HCT116 (cell line): Measurements from ENCODE around the gene CAMK2G. TPM values are rescaled to one million over a fixed set of nuclear protein-coding genes. Genes with fewer than 3 reads are reported as not detected.

ENCODE experiments used
- ATAC-seq: fragments of 200-7000 bp; cut with Tn5 transposase; 2 replicates; pipeline ENCODE4 v1.9.1; 2020; ENCODE audit warnings: mild to moderate bottlenecking, moderate library complexity
- BruUV-seq: library from RNA; stranded (reverse); fragments of 400-500 nt; replicated peaks from 2 replicates; lab custom pipeline; 2021; lab: Mats Ljungman, UMichigan
- CTCF ChIA-PET: fragments of 300-600 bp; sonication (Branson Sonifier 250); formaldehyde crosslinking; loops from one replicate; lab custom pipeline; 2021; ENCODE audit warnings: antibody characterized with exemption; lab: Charles Lee
- POLR2A ChIA-PET: fragments of 300-600, 350-600 bp; sonication (Branson Sonifier 250); formaldehyde crosslinking; loops from one replicate; lab custom pipeline; 2021; ENCODE audit warnings: antibody characterized with exemption; lab: Charles Lee
- RAD21 ChIA-PET, 2 experiments: fragments of 300-600 bp; sonication (Branson Sonifier 250); formaldehyde crosslinking; loops; one replicate each; lab custom pipeline; 2023; ENCODE audit warnings: low total read pairs in 2 of 2; ENCODE audit not compliant: uncharacterized antibody in 2 of 2, unreplicated experiment in 2 of 2, low non-redundant PET in 1 of 2; lab: Charles Lee
- DNase-seq: peaks from one replicate; pipeline ENCODE4 v3.0.0-alpha.2; 2010; ENCODE audit warnings: low read depth, low spot score
- H2AFZ ChIP-seq: fragments of 200-600 bp; shearing (Covaris generic), sonication (generic); 2 replicates; pipeline ENCODE4 v1.6.1; 2017; ENCODE audit warnings: low read depth, mixed run types, mixed read lengths, antibody characterized with exemption, low read length; ENCODE audit not compliant: poor library complexity, severe bottlenecking
- H3K27ac ChIP-seq: 2 replicates; pipeline ENCODE4 v1.5.1; 2012; ENCODE audit warnings: low read depth, low read length
- H3K27me3 ChIP-seq: fragments of 200-600 bp; sonication (generic); 2 replicates; pipeline ENCODE4 v1.6.1; 2016; ENCODE audit warnings: mixed run types, low read length, mixed read lengths; ENCODE audit not compliant: insufficient read depth
- H3K36me3 ChIP-seq, 2 experiments: fragments of 200-500 bp in 1 of 2; fragments of 200-600 bp in 1 of 2; sonication (Bioruptor generic) in 1 of 2; sonication (generic) in 1 of 2; 2 replicates each; pipeline versions ENCODE4 v1.5.1 to v1.6.1; 2014 to 2016; ENCODE audit warnings: low read length in 2 of 2, inconsistent platforms in 1 of 2, mixed read lengths in 1 of 2, mixed run types in 1 of 2; ENCODE audit not compliant: insufficient read depth in 2 of 2, control insufficient read depth in 1 of 2
- H3K4me1 ChIP-seq, 2 experiments: fragments of 200-600 bp in 1 of 2; sonication (generic) in 1 of 2; 2 replicates each; pipeline versions ENCODE4 v1.5.1 to v1.6.1; 2012 to 2017; ENCODE audit warnings: low read length in 2 of 2, inconsistent platforms in 1 of 2, mild to moderate bottlenecking in 1 of 2, mixed read lengths in 1 of 2, mixed run types in 1 of 2, moderate library complexity in 1 of 2; ENCODE audit not compliant: insufficient read depth in 2 of 2, control insufficient read depth in 1 of 2
- H3K4me2 ChIP-seq: fragments of 200-600 bp; sonication (generic); 2 replicates; pipeline ENCODE4 v1.6.1; 2017; ENCODE audit warnings: mixed run types, low read length, mixed read lengths
- H3K4me3 ChIP-seq, 2 experiments: fragments of 200-600 bp in 1 of 2; sonication (generic) in 1 of 2; replicated peaks in 1 of 2; 2 replicates each; pipeline ENCODE4 v1.5.1; 2011 to 2016; ENCODE audit warnings: low read length in 2 of 2, control low read depth in 1 of 2, low read depth in 1 of 2, mild to moderate bottlenecking in 1 of 2, mixed read lengths in 1 of 2, mixed run types in 1 of 2
- H3K79me2 ChIP-seq: fragments of 200-600 bp; sonication (generic); 2 replicates; pipeline ENCODE4 v1.6.1; 2017; ENCODE audit warnings: mild to moderate bottlenecking, mixed run types, low read length, moderate library complexity, mixed read lengths; ENCODE audit not compliant: insufficient read depth
- H3K9ac ChIP-seq: fragments of 200-600 bp; sonication (generic); 2 replicates; pipeline ENCODE4 v1.6.1; 2016; ENCODE audit warnings: low read length, mixed read lengths
- H3K9me2 ChIP-seq: fragments of 200-600 bp; sonication (generic), shearing (Covaris generic); 2 replicates; pipeline ENCODE4 v1.6.1; 2017; ENCODE audit warnings: mixed run types, mild to moderate bottlenecking, moderate library complexity; ENCODE audit not compliant: insufficient read depth
- H3K9me3 ChIP-seq, 2 experiments: fragments of 200-500 bp in 1 of 2; fragments of 200-600 bp in 1 of 2; sonication (Bioruptor generic) in 1 of 2; sonication (generic) in 1 of 2; 2 replicates each; pipeline ENCODE4 v1.6.1; 2014 to 2017; ENCODE audit warnings: low read length in 2 of 2, mixed read lengths in 2 of 2, inconsistent platforms in 1 of 2, low read depth in 1 of 2, mild to moderate bottlenecking in 1 of 2, mixed run types in 1 of 2, moderate library complexity in 1 of 2; ENCODE audit not compliant: control insufficient read depth in 1 of 2, insufficient read depth in 1 of 2
- H4K20me1 ChIP-seq: fragments of 200-600 bp; sonication (generic), shearing (Covaris generic); 2 replicates; pipeline ENCODE4 v1.6.1; 2017; ENCODE audit warnings: mixed run types, mild to moderate bottlenecking, moderate library complexity; ENCODE audit not compliant: insufficient read depth
- CEBPB ChIP-seq: IDR thresholded peaks from 2 replicates; pipeline ENCODE4 v1.6.1; 2012; ENCODE audit warnings: low read depth
- EGR1 ChIP-seq: IDR thresholded peaks from 2 replicates; pipeline ENCODE4 v1.6.1; 2012; ENCODE audit warnings: low read depth
- EZH2 ChIP-seq: fragments of 200-600 bp; sonication (generic); IDR thresholded peaks from 2 replicates; pipeline ENCODE4 v1.6.1; 2017; ENCODE audit warnings: antibody characterized with exemption, mixed run types
- EZH2phosphoT487 ChIP-seq: fragments of 200-600 bp; IDR thresholded peaks from 2 replicates; pipeline ENCODE4 v1.6.1; 2018; ENCODE audit warnings: antibody characterized with exemption, borderline replicate concordance
- FOSL1 ChIP-seq: IDR thresholded peaks from 2 replicates; pipeline ENCODE4 v1.6.1; 2012; ENCODE audit warnings: low read depth
- MAX ChIP-seq: IDR thresholded peaks from 2 replicates; pipeline ENCODE4 v1.6.1; 2012
- POLR2A ChIP-seq: IDR thresholded peaks from 2 replicates; pipeline ENCODE4 v1.7.0; 2011; ENCODE audit warnings: borderline replicate concordance; ENCODE audit not compliant: insufficient read depth, insufficient read length; ENCODE audit errors: extremely low read depth
- POLR2AphosphoS5 ChIP-seq: IDR thresholded peaks from 2 replicates; pipeline ENCODE4 v1.6.1; 2011; ENCODE audit warnings: mild to moderate bottlenecking, low read depth, low read length, moderate library complexity
- RAD21 ChIP-seq: IDR thresholded peaks from 2 replicates; pipeline ENCODE4 v1.6.1; 2012; ENCODE audit warnings: low read depth, mild to moderate bottlenecking
- REST ChIP-seq: IDR thresholded peaks from 2 replicates; pipeline ENCODE4 v1.6.1; 2012; ENCODE audit warnings: low read depth
- SIN3A ChIP-seq: IDR thresholded peaks from 2 replicates; pipeline ENCODE4 v1.6.1; 2012; ENCODE audit warnings: low read depth
- SP1 ChIP-seq: IDR thresholded peaks from 2 replicates; pipeline ENCODE4 v1.6.1; 2012; ENCODE audit warnings: low read depth
- SRF ChIP-seq: IDR thresholded peaks from 2 replicates; pipeline ENCODE4 v1.6.1; 2012; ENCODE audit warnings: low read depth
- TCF7L2 ChIP-seq: IDR thresholded peaks from 2 replicates; pipeline ENCODE4 v1.7.0; 2011; ENCODE audit warnings: borderline replicate concordance, inconsistent platforms; ENCODE audit not compliant: insufficient read depth, insufficient read length; ENCODE audit errors: extremely low read depth
- YY1 ChIP-seq: IDR thresholded peaks from 2 replicates; pipeline ENCODE4 v1.6.1; 2011; ENCODE audit warnings: low read length, low read depth, moderate library complexity, mild to moderate bottlenecking; ENCODE audit not compliant: insufficient replicate concordance; ENCODE audit errors: extremely low read depth
- ZBTB33 ChIP-seq: IDR thresholded peaks from 2 replicates; pipeline ENCODE4 v1.6.1; 2011; ENCODE audit warnings: mild to moderate bottlenecking, low read length, moderate library complexity; ENCODE audit not compliant: insufficient replicate concordance; ENCODE audit errors: extremely low read depth
- ZFX ChIP-seq: fragments of 450-650 bp; IDR thresholded peaks from 2 replicates; pipeline ENCODE4 v1.6.1; 2017
- ZNF274 ChIP-seq: fragments of 200-500 bp; sonication (Bioruptor generic); IDR thresholded peaks from 2 replicates; pipeline ENCODE4 v1.6.1; 2014; ENCODE audit warnings: mild to moderate bottlenecking, low read depth, low read length, inconsistent platforms
- intact Hi-C: fragments of 100-400 bp; cut with micrococcal nuclease; formaldehyde crosslinking; loops from 2 replicates; pipeline ENCODE4 v1.10.0; 2022
- total RNA-seq: library from RNA; stranded (reverse); gene quantifications from one replicate; pipeline ENCODE4 v1.2.1, GENCODE V29; 2021; ENCODE audit not compliant: unreplicated experiment
- TF ChIP-seq, protein P1 (sequence below): IDR thresholded peaks from 2 replicates; pipeline ENCODE4 v1.6.1; 2012
- TF ChIP-seq, protein P2 (sequence below), 3 experiments: fragments of 200-600 bp in 1 of 3; sonication (generic) in 1 of 3; IDR thresholded peaks in 2 of 3; conservative IDR thresholded peaks in 1 of 3; 2 replicates each; pipeline ENCODE4 v1.5.1; 2012 to 2017; ENCODE audit warnings: low read depth in 2 of 3, low read length in 2 of 3, antibody characterized with exemption in 1 of 3, borderline replicate concordance in 1 of 3, control low read depth in 1 of 3, mild to moderate bottlenecking in 1 of 3, mixed read lengths in 1 of 3, mixed run types in 1 of 3, moderate library complexity in 1 of 3; ENCODE audit not compliant: insufficient read depth in 1 of 3

CAMK2G gene
- total RNA-seq, 1 experiment from 2014 or later: 28.3 TPM

- no peaks in the 10 kb centered on the region for H3K9me2 ChIP-seq
- H2AFZ ChIP-seq: no peak overlapping the region
- H3K27me3 ChIP-seq: no peaks in the 10 kb centered on the region
- POLR2A ChIA-PET: interaction anchor here (0.9 kb wide), 1 partner anchor 24 kb away, joined by 3 read pairs; no protein-coding TSS in a partner anchor
- H3K79me2 ChIP-seq: peaks cover 49% of the 10 kb centered on the region
- H3K4me1 ChIP-seq: peaks cover 11 to 21% of the 10 kb centered on the region in 2 experiments
- peak overlapping the region; percentile 60 for H3K27ac ChIP-seq
- CTCF ChIA-PET: no interaction called here
- no peak for ATAC-seq
- peaks cover 0 to 12% of the 10 kb centered on the region in 2 experiments; a peak in 2 of 4 replicates for H3K36me3 ChIP-seq
- no peak for DNase-seq
- H3K9ac ChIP-seq: peak overlapping the region; percentile 69
- peak overlapping the region; percentile 81 for H3K4me2 ChIP-seq
- RAD21 ChIA-PET: no interaction called here
- peak overlapping the region; percentile 86 to 87 for H3K4me3 ChIP-seq
- intact Hi-C loops: no loop called here
- BruUV-seq: no TSS peak
- no peaks in the 10 kb centered on the region for H4K20me1 ChIP-seq
- no peaks in the 10 kb centered on the region for H3K9me3 ChIP-seq
- no peak for TF ChIP-seq SP1
- TF ChIP-seq ZFX: no peak
- no peak for TF ChIP-seq ZBTB33
- TF ChIP-seq MAX: no peak
- no peak for TF ChIP-seq EZH2phosphoT487
- TF ChIP-seq CEBPB: no peak
- no peak for TF ChIP-seq TCF7L2
- no peak for TF ChIP-seq ZNF274
- TF ChIP-seq, protein P1, sequence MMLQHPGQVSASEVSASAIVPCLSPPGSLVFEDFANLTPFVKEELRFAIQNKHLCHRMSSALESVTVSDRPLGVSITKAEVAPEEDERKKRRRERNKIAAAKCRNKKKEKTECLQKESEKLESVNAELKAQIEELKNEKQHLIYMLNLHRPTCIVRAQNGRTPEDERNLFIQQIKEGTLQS: no peak
- TF ChIP-seq, protein P2, sequence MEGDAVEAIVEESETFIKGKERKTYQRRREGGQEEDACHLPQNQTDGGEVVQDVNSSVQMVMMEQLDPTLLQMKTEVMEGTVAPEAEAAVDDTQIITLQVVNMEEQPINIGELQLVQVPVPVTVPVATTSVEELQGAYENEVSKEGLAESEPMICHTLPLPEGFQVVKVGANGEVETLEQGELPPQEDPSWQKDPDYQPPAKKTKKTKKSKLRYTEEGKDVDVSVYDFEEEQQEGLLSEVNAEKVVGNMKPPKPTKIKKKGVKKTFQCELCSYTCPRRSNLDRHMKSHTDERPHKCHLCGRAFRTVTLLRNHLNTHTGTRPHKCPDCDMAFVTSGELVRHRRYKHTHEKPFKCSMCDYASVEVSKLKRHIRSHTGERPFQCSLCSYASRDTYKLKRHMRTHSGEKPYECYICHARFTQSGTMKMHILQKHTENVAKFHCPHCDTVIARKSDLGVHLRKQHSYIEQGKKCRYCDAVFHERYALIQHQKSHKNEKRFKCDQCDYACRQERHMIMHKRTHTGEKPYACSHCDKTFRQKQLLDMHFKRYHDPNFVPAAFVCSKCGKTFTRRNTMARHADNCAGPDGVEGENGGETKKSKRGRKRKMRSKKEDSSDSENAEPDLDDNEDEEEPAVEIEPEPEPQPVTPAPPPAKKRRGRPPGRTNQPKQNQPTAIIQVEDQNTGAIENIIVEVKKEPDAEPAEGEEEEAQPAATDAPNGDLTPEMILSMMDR (IDR thresholded peaks at IDR 0.05 in 2 of 3, conservative IDR thresholded peaks at IDR 0.05 in 1 of 3; ENCODE audit: borderline replicate concordance in 1 of 3, insufficient read depth in 1 of 3, low read depth in 2 of 3, low read length in 2 of 3): no peak
- no peak for TF ChIP-seq SIN3A
- no peak for TF ChIP-seq EZH2
- TF ChIP-seq RAD21: no peak
- no peak for TF ChIP-seq POLR2AphosphoS5
- no peak for TF ChIP-seq FOSL1
- TF ChIP-seq POLR2A: no peak
- no peak for TF ChIP-seq REST
- no peak for TF ChIP-seq SRF
- no peak for TF ChIP-seq YY1
- no peak for TF ChIP-seq EGR1
Measured at GRCh38 chr10:73786512-73786885, 87.9 kb downstream of the CAMK2G start.
